ENCODE results near the gene PDE11A. TPM values are rescaled to one million over a fixed set of nuclear protein-coding genes. Genes with fewer than 3 reads are reported as not detected.
"Not testable (repeated sequence)": the region's sequence is repeated elsewhere in the genome, so short reads cannot be mapped to it uniquely, and the experiment has no call there.

PDE11A gene
- total RNA-seq, 2 donors from 2014 or later: not detected

DNA sequence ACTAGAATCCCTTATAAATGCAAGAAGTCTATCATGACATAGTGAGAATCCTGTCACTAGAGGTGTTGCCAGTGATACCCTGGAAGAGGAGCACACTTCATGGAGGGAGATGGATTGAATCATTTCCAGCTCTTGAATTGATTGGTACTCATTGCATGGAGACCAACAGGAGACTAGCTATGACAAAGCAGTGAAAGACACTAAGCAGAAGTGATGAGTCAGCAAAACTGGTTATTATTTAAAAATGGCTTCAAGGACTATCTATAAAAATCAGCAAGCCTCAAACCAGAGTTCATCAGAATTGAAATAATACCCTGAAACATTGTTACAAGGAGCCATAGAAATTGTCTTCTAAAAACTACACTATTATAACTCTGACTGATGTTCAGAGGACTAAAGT, 200.3 kb downstream of the PDE11A start:
- no peak overlapping the region for H3K4me3 Mint-ChIP-seq
- no peak for ATAC-seq
- DNase-seq: no peak
- no peaks in the 10 kb centered on the region for H3K4me1 Mint-ChIP-seq
- H3K27ac Mint-ChIP-seq: no peak overlapping the region
- no peaks in the 10 kb centered on the region for H3K9me3 ChIP-seq (ENCODE audit: control insufficient read depth, low read length, poor library complexity, severe bottlenecking)
- H3K27me3 Mint-ChIP-seq: peaks cover 14% of the 10 kb centered on the region
- H3K36me3 Mint-ChIP-seq (ENCODE audit: low read depth): no peaks in the 10 kb centered on the region

DNA sequence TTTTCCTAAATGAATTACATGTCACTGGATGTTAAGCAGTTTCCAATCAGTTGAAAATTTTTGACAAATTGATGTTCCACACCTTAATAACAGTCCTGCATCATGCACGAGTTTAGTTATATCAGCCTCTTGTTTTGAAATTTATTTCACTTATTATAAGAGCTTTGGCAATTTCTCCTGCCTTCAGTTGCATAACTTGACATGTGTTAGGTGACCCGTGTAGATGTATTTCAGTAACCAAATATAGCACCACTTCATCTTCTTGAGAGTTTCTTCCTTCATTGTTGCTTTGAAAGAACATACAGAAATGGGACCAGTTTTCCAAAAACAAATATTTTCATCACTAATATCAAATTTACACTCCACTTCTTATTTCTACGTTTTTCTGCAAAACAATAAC, 202.7 kb downstream of the PDE11A start:
- no peak overlapping the region for H3K27ac Mint-ChIP-seq
- ATAC-seq (no peak), DNase-seq (no peak)
- H3K9me3 ChIP-seq (ENCODE audit: control insufficient read depth, low read length, poor library complexity, severe bottlenecking): no peaks in the 10 kb centered on the region
- H3K4me1 Mint-ChIP-seq: no peaks in the 10 kb centered on the region
- peaks cover 14% of the 10 kb centered on the region for H3K27me3 Mint-ChIP-seq
- no peaks in the 10 kb centered on the region for H3K36me3 Mint-ChIP-seq (ENCODE audit: low read depth)
- H3K4me3 Mint-ChIP-seq: no peak overlapping the region

DNA sequence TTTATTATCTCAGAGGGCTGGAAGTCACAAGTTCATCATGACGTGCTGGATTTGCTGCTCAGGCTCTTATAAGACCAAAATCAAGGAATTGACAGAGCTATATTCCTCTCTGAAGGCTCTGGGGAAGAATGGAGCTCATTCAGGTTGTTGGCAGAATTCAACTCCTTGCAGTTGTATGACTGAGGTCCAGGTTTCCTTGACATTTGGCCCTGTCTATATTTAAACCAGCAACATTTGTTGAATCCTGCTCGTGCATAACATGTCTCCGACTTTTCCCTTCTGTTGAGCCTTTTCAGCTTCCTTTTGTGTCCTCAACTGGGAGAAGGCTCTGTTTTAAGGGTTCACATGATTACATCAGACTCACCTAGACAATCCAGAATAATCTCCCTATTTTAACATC, 203.4 kb downstream of the PDE11A start:
- DNase-seq: no peak
- Mint-ChIP-seq H3K4me3 (no peak overlapping the region), H3K27ac (no peak overlapping the region), H3K36me3 (ENCODE audit: low read depth) (no peaks in the 10 kb centered on the region), H3K27me3 (peaks cover 10% of the 10 kb centered on the region), H3K4me1 (no peaks in the 10 kb centered on the region)
- ATAC-seq: no peak
- no peaks in the 10 kb centered on the region for H3K9me3 ChIP-seq (ENCODE audit: control insufficient read depth, low read length, poor library complexity, severe bottlenecking)

DNA sequence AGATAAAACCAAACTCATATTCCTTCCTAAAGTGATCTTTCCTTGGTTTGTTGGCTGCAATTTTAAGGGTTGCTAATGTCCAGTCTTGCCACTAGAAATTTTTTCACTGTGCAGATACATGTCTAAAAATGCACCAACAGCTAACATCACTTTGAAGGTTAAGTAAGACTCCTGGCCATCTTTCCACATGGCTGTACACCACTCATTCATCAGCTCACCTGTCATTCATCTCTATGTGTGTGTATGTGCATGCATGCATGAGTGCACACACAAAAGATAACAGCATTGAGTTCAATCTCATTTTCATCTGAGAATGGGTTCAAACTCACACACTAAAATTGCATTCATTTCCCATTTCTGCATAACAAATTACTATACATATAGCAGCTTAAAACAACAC, 203.8 kb downstream of the PDE11A start:
- no peak for DNase-seq
- H3K4me1 Mint-ChIP-seq: no peaks in the 10 kb centered on the region
- ATAC-seq: no peak
- no peaks in the 10 kb centered on the region for H3K36me3 Mint-ChIP-seq (ENCODE audit: low read depth)
- H3K27me3 Mint-ChIP-seq: peaks cover 8% of the 10 kb centered on the region
- H3K4me3 Mint-ChIP-seq: no peak overlapping the region
- no peak overlapping the region for H3K27ac Mint-ChIP-seq
- H3K9me3 ChIP-seq (ENCODE audit: control insufficient read depth, low read length, poor library complexity, severe bottlenecking): no peaks in the 10 kb centered on the region

DNA sequence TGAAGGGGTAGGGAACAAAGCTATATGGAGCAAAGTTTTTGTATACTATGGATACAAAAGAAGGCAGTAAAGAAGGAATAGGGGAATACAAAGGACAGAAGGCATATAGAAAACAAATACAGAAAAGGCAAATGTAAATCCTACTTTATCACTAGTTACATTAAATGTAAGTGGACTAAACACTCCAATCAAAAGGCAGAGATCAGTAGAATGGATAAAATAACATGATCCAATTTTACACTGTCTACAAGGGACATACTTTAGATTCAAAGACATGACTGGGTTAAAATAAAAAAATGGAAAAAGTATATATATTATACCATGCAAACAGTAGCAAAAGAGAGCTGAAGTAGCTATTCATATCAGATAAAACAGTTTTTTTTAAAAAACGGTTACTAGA, 215.0 kb downstream of the PDE11A start:
- H3K36me3 Mint-ChIP-seq (ENCODE audit: low read depth): peaks cover 2% of the 10 kb centered on the region
- no peak overlapping the region for H3K4me3 Mint-ChIP-seq
- ATAC-seq: no peak
- no peaks in the 10 kb centered on the region for H3K9me3 ChIP-seq (ENCODE audit: control insufficient read depth, low read length, poor library complexity, severe bottlenecking)
- no peak for DNase-seq
- no peak overlapping the region for H3K27ac Mint-ChIP-seq
- H3K27me3 Mint-ChIP-seq: peaks cover 23% of the 10 kb centered on the region
- H3K4me1 Mint-ChIP-seq: no peaks in the 10 kb centered on the region

DNA sequence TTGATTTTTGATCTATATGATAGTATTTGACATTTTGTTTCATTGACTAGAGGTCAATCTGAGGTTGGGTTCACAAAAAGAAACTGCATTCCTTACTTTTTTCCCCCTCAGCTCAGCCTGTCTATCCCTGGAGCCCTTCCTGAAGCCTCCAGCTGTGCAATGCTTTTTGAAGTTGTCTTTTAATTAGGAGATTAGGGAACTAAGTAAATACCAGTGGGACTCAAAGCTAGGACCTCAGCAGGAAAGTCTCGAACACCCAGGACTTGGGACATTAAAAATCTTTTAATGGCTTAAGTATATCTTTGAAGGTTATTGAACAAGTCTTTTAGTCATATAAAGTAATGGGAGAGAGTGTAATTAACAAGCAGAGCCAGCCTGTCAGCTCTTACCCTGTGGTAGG, 220.2 kb downstream of the PDE11A start:
- no peak overlapping the region for H3K4me3 Mint-ChIP-seq
- no peaks in the 10 kb centered on the region for H3K4me1 Mint-ChIP-seq
- H3K36me3 Mint-ChIP-seq (ENCODE audit: low read depth): no peaks in the 10 kb centered on the region
- H3K9me3 ChIP-seq (ENCODE audit: control insufficient read depth, low read length, poor library complexity, severe bottlenecking): no peaks in the 10 kb centered on the region
- peaks cover 23% of the 10 kb centered on the region for H3K27me3 Mint-ChIP-seq
- no peak overlapping the region for H3K27ac Mint-ChIP-seq
- DNase-seq (no peak), ATAC-seq (no peak)

DNA sequence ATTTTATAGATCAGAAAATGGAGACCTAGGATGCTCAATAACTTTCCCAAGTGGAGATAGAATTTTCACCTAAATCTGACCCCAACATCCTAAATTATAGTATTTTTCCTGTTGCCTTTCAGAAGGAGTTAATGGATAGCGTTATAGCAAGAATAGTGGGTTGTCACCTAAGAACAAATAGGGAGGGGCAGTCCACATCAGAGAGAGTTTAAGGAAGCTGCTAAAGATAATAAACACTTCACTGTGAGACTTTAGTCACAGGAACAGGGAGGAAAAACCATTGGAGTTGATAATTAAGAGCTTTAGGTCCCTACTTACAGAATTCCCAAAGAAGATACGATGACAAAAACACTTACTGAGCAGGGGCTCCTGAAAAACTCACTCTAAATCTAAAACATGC, 229.4 kb downstream of the PDE11A start:
- no peak for ATAC-seq
- H3K27ac Mint-ChIP-seq: no peak overlapping the region

DNA sequence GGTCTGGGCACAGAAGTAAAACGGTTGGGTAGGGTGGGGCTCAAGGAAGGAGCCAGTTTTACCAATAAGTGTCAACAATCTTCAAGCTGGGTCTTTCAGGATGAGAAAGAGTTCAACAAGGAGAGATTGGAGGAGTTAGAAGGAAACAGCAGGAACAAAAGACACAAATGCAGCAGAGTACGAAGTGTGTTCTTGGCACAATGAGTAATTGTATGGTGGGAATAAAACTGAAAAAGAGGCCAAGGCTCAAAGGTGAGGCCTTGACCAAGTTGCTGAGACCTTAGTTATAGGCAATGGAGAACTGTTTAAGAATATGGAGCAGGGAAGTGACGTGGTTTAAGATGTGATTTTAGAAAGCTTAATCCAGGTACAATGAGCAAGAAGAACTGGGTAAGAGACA, 230.3 kb downstream of the PDE11A start:
- ATAC-seq (no peak), DNase-seq (no peak)
- no peak overlapping the region for H3K4me3 Mint-ChIP-seq
- H3K4me1 Mint-ChIP-seq: no peaks in the 10 kb centered on the region
- no peaks in the 10 kb centered on the region for H3K36me3 Mint-ChIP-seq (ENCODE audit: low read depth)
- no peak overlapping the region for H3K27ac Mint-ChIP-seq
- H3K27me3 Mint-ChIP-seq: peaks cover 12% of the 10 kb centered on the region
- H3K9me3 ChIP-seq (ENCODE audit: control insufficient read depth, low read length, poor library complexity, severe bottlenecking): no peaks in the 10 kb centered on the region

More for the DNA sequence above, 229.4 kb downstream of the PDE11A start:
- DNase-seq: no peak
- Mint-ChIP-seq H3K27me3 (peaks cover 14% of the 10 kb centered on the region), H3K4me1 (no peaks in the 10 kb centered on the region), H3K36me3 (ENCODE audit: low read depth) (no peaks in the 10 kb centered on the region), H3K4me3 (no peak overlapping the region)
- H3K9me3 ChIP-seq (ENCODE audit: control insufficient read depth, low read length, poor library complexity, severe bottlenecking): no peaks in the 10 kb centered on the region

DNA sequence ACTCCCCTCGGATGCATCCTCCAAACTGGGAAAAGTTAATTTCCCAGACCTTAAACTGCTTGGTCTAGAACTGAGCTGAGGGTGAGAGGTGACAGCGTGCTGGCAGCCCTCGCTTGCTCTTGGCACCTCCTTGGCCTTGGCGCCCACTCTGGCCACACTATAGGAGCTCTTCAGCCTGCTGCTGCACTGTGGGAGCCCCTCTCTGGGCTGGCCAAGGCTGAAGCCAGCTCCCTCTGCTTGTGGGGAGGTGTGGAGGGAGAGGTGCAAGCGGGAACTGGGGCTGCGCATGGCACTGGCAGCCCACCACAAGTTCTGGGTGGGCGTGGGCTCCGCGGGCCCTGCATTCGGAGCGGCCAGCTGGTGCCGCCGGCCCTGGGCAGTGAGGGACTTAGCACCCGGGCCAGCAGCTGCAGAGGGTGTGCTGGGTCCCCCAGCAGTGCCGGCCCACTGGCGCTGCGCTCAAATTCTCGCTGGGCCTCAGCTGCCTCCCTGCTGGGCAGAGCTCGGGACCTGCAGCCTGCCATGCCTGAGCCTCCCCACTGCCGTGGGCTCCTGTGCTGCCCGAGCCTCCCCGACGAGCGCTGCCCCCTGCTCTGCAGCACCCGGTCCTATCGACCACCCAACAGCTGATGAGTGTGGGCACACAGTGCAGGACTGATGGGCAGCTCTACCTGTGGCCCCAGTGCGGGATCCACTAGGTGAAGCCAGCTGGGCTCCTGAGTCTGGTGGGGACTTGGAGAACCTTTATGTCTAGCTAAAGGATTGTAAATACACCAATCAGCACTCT, 237.0 kb downstream of the PDE11A start:
- not testable (repeated sequence) for H3K9me3 ChIP-seq (ENCODE audit: control insufficient read depth, low read length, poor library complexity, severe bottlenecking); H3K27me3 Mint-ChIP-seq; ATAC-seq; H3K4me3 Mint-ChIP-seq; DNase-seq; H3K27ac Mint-ChIP-seq; H3K4me1 Mint-ChIP-seq; H3K36me3 Mint-ChIP-seq (ENCODE audit: low read depth)

DNA sequence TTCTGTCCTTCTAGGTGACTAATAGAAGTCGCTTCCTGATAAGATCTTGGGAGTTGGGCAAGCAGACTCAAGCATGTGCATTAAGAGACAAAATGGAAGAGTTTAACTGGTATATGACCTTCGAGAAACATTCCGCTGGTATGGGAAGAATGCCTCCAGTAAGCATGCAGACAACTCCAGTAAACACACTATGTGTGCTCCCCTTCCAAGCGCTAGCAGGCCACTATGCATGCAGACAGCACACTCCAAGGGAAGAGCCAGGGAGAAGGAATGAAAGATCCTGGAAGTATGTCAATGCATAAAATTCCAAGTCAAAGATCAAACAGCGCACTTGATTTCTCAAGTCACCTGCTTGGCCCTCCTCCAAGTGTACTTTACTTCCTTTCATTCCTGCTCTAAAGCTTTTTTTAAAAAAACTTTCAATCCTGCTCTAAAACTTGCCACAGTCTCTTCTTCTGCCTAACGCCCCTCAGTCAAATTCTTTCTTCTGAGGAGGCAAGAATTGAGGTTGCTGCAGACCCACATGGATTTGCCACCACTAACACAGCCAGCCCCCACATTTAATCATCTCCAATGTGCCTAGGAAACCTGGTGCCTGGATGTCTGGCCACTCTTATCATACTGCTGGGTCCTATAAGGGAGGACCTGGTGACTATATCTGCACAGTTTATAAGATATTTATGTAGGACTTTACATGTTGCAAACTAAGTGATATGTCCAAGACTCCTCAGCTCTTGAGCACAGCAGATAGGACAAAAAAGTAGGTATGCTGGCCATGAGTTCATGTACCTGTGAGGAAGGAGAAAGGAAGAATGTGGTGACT, 239.8 kb downstream of the PDE11A start:
- Mint-ChIP-seq H3K27me3 (peaks cover 10% of the 10 kb centered on the region), H3K27ac (no peak overlapping the region), H3K36me3 (ENCODE audit: low read depth) (no peaks in the 10 kb centered on the region), H3K4me1 (no peaks in the 10 kb centered on the region), H3K4me3 (no peak overlapping the region)
- H3K9me3 ChIP-seq (ENCODE audit: control insufficient read depth, low read length, poor library complexity, severe bottlenecking): no peaks in the 10 kb centered on the region
- ATAC-seq (no peak), DNase-seq (no peak)

DNA sequence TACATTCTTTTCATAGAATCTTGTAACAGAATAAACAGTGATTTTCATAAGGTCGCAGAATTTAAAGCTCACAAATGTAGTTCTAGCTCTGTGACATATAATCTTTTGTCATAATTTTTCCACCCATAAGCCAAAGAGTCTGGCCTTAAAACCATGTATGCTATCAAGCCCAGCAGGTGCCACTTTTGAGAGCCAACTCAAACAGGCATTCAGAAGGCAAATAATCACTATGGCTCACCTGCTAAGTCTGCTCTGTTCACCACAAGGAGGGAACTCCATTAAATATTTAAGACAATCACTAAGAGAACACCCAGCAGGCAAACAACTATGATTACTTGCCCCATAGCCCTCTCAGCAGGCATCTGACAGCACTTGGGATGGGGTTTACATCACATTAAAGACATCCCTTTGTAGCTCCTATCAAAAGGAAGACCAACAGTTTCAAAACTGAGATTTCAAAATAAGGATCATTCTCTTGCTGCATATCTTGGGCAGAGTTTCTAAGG, 241.6 kb downstream of the PDE11A start:
- Mint-ChIP-seq H3K27me3 (peaks cover 10% of the 10 kb centered on the region), H3K4me3 (no peak overlapping the region), H3K36me3 (ENCODE audit: low read depth) (no peaks in the 10 kb centered on the region), H3K4me1 (no peaks in the 10 kb centered on the region), H3K27ac (no peak overlapping the region)
- H3K9me3 ChIP-seq (ENCODE audit: control insufficient read depth, low read length, poor library complexity, severe bottlenecking): no peaks in the 10 kb centered on the region
- ATAC-seq (no peak), DNase-seq (no peak)

DNA sequence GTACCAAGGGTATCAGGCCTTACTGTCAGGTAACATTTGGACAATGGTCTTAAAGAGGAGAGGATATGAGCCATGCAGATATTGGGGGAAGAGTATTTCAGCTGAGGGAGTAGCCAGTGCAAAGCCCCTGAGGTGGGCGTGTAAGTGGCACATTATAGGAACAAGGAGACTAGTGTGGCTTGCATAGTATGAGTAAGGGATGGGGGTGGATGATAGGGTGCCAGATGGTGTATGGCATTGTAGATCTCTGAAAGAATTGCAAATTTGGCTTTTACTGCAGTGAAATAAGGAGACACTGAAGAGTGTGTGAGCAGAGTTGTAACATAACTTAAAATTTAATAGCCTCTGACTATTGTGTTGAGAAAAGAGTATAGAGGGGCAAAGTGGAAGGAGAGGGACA, 244.0 kb downstream of the PDE11A start:
- no peak overlapping the region for H3K27ac Mint-ChIP-seq
- DNase-seq (no peak), ATAC-seq (no peak)
- peaks cover 15% of the 10 kb centered on the region for H3K27me3 Mint-ChIP-seq
- no peaks in the 10 kb centered on the region for H3K36me3 Mint-ChIP-seq (ENCODE audit: low read depth)
- H3K9me3 ChIP-seq (ENCODE audit: control insufficient read depth, low read length, poor library complexity, severe bottlenecking): no peaks in the 10 kb centered on the region
- H3K4me3 Mint-ChIP-seq: no peak overlapping the region
- H3K4me1 Mint-ChIP-seq: no peaks in the 10 kb centered on the region

DNA sequence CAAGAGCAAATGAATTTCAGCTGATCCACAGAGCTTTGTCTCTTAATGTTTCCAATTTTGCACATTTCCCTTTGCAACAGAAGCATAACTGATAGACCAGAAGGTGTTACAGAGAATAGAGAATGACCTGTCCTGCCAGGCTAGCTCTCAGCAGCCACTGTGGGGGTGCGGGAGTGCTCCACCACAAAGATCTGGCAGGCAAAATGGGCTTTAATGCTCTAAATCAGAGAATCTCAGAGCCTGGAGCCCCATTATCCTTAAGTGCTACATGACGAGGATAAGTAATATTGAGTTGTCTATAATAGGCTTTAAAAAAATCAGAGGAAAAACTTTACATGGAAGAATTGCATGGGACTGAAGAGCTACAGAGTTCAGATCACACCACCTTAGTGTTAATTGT, 245.7 kb downstream of the PDE11A start:
- ATAC-seq: no peak
- no peak overlapping the region for H3K4me3 Mint-ChIP-seq
- no peaks in the 10 kb centered on the region for H3K4me1 Mint-ChIP-seq
- H3K27ac Mint-ChIP-seq: no peak overlapping the region
- no peaks in the 10 kb centered on the region for H3K36me3 Mint-ChIP-seq (ENCODE audit: low read depth)
- H3K9me3 ChIP-seq (ENCODE audit: control insufficient read depth, low read length, poor library complexity, severe bottlenecking): no peaks in the 10 kb centered on the region
- H3K27me3 Mint-ChIP-seq: peaks cover 17% of the 10 kb centered on the region
- no peak for DNase-seq

Data from T-helper 17 cell (primary cell).